ENCODE data around the gene APOO.

Gene APOO

DNA sequence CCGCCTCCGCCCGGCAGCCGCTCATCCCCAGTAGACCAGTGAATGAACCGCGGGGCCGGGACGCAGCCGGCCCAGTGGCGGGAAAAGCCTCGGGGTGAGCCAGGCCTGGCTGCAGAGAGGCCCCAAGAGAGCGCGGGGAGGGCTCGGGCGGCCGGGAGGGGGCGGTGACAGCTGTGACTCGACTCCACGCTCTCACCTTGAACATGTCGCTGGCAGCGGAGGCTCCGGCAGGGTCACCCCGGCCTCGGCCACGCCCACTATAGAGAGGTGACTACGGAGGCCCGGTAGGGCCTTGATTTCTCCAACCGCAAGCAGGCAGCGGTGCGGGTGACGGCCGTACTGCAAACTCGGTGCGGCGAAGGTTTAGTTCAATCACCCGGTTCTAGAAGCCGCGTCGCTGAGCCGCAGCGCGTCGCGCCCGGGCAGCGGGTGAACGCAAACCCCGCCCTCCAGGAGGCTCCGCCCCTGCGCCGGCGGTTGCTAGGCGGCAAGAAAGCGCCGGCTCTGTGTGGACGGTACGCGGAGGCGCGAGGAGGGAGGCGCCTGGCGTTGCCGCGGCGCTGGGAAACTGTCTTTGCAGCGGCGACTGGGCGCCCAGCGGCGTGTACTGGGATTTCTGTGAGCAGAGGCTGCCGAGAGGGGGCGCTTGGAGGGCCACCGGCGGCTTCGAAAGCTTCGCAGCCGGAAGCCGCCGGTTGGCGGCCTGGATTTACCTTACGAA, at the start of gene APOO, which contains the start of gene CXorf58:
Gene APOO (minus strand): TSS at position 441 of the 721 bp plus-strand sequence. CDS start 236 bp downstream, at position 205.
Gene CXorf58 (plus strand): TSS at position 509 of the 721 bp plus-strand sequence. CDS start 2,297 bp downstream, outside the sequence.
- H3K9ac ChIP-seq (ENCODE audit: low read length) = peak within 1 kb of the TSS; percentile 98
- H3F3A ChIP-seq (ENCODE audit: insufficient read depth, low read length) = no peaks in the 10 kb centered on the region
- TF ChIP-seq EZH2 (IDR thresholded peaks at IDR 0.05; ENCODE audit: borderline replicate concordance, low read length) = no peak
- TF ChIP-seq CTCF (IDR thresholded peaks at IDR 0.05; ENCODE audit: low read length) = peak; percentile 60
- H3K27ac ChIP-seq (ENCODE audit: low read depth, low read length, poor library complexity, severe bottlenecking) = peak within 1 kb of the TSS; percentile 90
- H3K9me2 ChIP-seq (ENCODE audit: low read depth, low read length) = no peaks in the 10 kb centered on the region
- peaks cover 24% of the 10 kb centered on the region for H3K4me1 ChIP-seq (ENCODE audit: insufficient read depth, low read length, severe bottlenecking)
- no peaks in the 10 kb centered on the region for H3K36me3 ChIP-seq (ENCODE audit: insufficient read depth, low read length)
- peak within 1 kb of the TSS; percentile 100 for H2AFZ ChIP-seq (ENCODE audit: low read length)
- H3K4me2 ChIP-seq (ENCODE audit: low read length) = peak within 1 kb of the TSS; percentile 93
- H3K4me3 ChIP-seq (ENCODE audit: low read depth, low read length, poor library complexity, severe bottlenecking) = peak within 1 kb of the TSS; percentile 90
- no peaks in the 10 kb centered on the region for H3K79me2 ChIP-seq (ENCODE audit: insufficient read depth, low read length)
- H4K20me1 ChIP-seq (ENCODE audit: insufficient read depth, low read length) = no peaks in the 10 kb centered on the region
- no peaks in the 10 kb centered on the region for H3K27me3 ChIP-seq (ENCODE audit: insufficient read depth, low read length)
- H3K9me3 ChIP-seq (ENCODE audit: low read length) = no peaks in the 10 kb centered on the region

- no peaks in the 10 kb centered on the region for H4K20me1 ChIP-seq (ENCODE audit: insufficient read depth, low read length)
- TF ChIP-seq EZH2 (IDR thresholded peaks at IDR 0.05; ENCODE audit: borderline replicate concordance, low read length) (no peak), CTCF (IDR thresholded peaks at IDR 0.05; ENCODE audit: low read length) (no peak)
- H3F3A ChIP-seq (ENCODE audit: insufficient read depth, low read length) = no peaks in the 10 kb centered on the region
- H3K4me1 ChIP-seq (ENCODE audit: insufficient read depth, low read length, severe bottlenecking) = peaks cover 16% of the 10 kb centered on the region
- no peak overlapping the region for H3K27ac ChIP-seq (ENCODE audit: low read depth, low read length, poor library complexity, severe bottlenecking)
- H3K9me2 ChIP-seq (ENCODE audit: low read depth, low read length) = no peaks in the 10 kb centered on the region
- no peak overlapping the region for H2AFZ ChIP-seq (ENCODE audit: low read length)
- no peak overlapping the region; the same call in 1 of the 2 replicates for H3K4me2 ChIP-seq (ENCODE audit: low read length)
- no peak overlapping the region for H3K4me3 ChIP-seq (ENCODE audit: low read depth, low read length, poor library complexity, severe bottlenecking)
- no peaks in the 10 kb centered on the region for H3K27me3 ChIP-seq (ENCODE audit: insufficient read depth, low read length)
- no peaks in the 10 kb centered on the region for H3K9me3 ChIP-seq (ENCODE audit: low read length)
- H3K9ac ChIP-seq (ENCODE audit: low read length) = no peak overlapping the region; the same call in 1 of the 2 replicates
- no peaks in the 10 kb centered on the region for H3K36me3 ChIP-seq (ENCODE audit: insufficient read depth, low read length)
- H3K79me2 ChIP-seq (ENCODE audit: insufficient read depth, low read length) = no peaks in the 10 kb centered on the region
Observed at GRCh38 chrX:23954396-23954795, 46.7 kb upstream of the APOO start.

DNA sequence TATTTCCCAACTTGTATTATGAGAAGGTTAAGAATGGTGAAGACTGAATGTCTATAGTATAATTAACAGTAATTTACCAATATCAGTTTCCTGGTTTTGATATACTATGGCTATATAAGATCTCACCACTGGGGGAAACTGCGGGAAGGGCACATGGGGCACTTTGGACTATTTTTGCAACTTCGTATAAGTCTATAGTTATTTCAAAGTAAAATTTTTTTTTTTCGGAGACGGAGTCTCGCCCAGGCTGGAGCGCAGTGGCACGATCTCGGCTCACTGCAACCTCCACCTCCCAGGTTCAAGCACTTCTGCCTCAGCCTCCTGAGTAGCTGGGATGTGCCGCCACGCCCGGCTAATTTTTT, 46.2 kb upstream of the APOO start:
- no peak for TF ChIP-seq EZH2 (IDR thresholded peaks at IDR 0.05; ENCODE audit: borderline replicate concordance, low read length)
- no peak for TF ChIP-seq CTCF (IDR thresholded peaks at IDR 0.05; ENCODE audit: low read length)
- no peaks in the 10 kb centered on the region for H3K27me3 ChIP-seq (ENCODE audit: insufficient read depth, low read length)
- H3K9me2 ChIP-seq (ENCODE audit: low read depth, low read length) = no peaks in the 10 kb centered on the region
- H3F3A ChIP-seq (ENCODE audit: insufficient read depth, low read length) = no peaks in the 10 kb centered on the region
- peak overlapping the region; percentile 96; the same call in 1 of the 2 replicates for H2AFZ ChIP-seq (ENCODE audit: low read length)
- H3K4me1 ChIP-seq (ENCODE audit: insufficient read depth, low read length, severe bottlenecking) = peaks cover 16% of the 10 kb centered on the region
- H3K9me3 ChIP-seq (ENCODE audit: low read length) = no peaks in the 10 kb centered on the region
- H3K36me3 ChIP-seq (ENCODE audit: insufficient read depth, low read length) = no peaks in the 10 kb centered on the region
- H3K4me3 ChIP-seq (ENCODE audit: low read depth, low read length, poor library complexity, severe bottlenecking) = peak overlapping the region; percentile 50
- peak overlapping the region; percentile 76 for H3K4me2 ChIP-seq (ENCODE audit: low read length)
- H4K20me1 ChIP-seq (ENCODE audit: insufficient read depth, low read length) = no peaks in the 10 kb centered on the region
- H3K27ac ChIP-seq (ENCODE audit: low read depth, low read length, poor library complexity, severe bottlenecking) = no peak overlapping the region
- H3K9ac ChIP-seq (ENCODE audit: low read length) = peak overlapping the region; percentile 45
- H3K79me2 ChIP-seq (ENCODE audit: insufficient read depth, low read length) = no peaks in the 10 kb centered on the region

Data from OCI-LY1 (cell line).